A549 (cell line): Measurements from ENCODE around the gene PBX1. TPM values are rescaled to one million over a fixed set of nuclear protein-coding genes. Genes with fewer than 3 reads are reported as not detected.

Source experiments
- ATAC-seq, 2 experiments: fragments of 200-7000 bp in 1 of 2; fragments of >200 bp in 1 of 2; cut with Nextera tagmentation in 1 of 2; cut with Tn5 transposase in 1 of 2; 3 replicates each; pipeline versions ENCODE4 v1.8.0 to v1.9.1; 2018 to 2020; ENCODE audit warnings: mild to moderate bottlenecking in 1 of 2, moderate library complexity in 1 of 2
- CTCF ChIA-PET: fragments of 300-600 bp; sonication (Branson Sonifier 250); formaldehyde crosslinking; extraction: SDS; loops from one replicate; lab custom pipeline; 2021; ENCODE audit warnings: antibody characterized with exemption, inconsistent platforms; lab: Yijun Ruan, JAX
- POLR2A ChIA-PET: fragments of 350-600 bp; formaldehyde crosslinking; extraction: SDS; loops from one replicate; lab custom pipeline; 2021; ENCODE audit warnings: antibody characterized with exemption, inconsistent platforms; lab: Yijun Ruan, JAX
- DNase-seq, 2 experiments: peaks; one replicate each; pipeline versions ENCODE4 v3.0.0 to v3.0.0-alpha.2; 2011 to 2016; ENCODE audit warnings: low read depth in 1 of 2, low spot score in 1 of 2
- FAIRE-seq: peaks from 2 replicates; lab custom pipeline; 2011; peaks lifted over from hg19 to GRCh38; lab: Jason Lieb, UNC
- H3K27ac ChIP-seq, 2 experiments: fragments of >200 bp; sonication (Bioruptor Twin); formaldehyde crosslinking; 3 replicates each; pipeline ENCODE4 v1.5.1; 2016 to 2017
- H3K4me1 ChIP-seq: fragments of >200 bp; sonication (Bioruptor Twin); formaldehyde crosslinking; 3 replicates; pipeline ENCODE4 v1.6.1; 2016
- H3K4me2 ChIP-seq: fragments of >200 bp; sonication (Bioruptor Twin); formaldehyde crosslinking; 3 replicates; pipeline ENCODE4 v1.6.1; 2016
- H3K4me3 ChIP-seq: fragments of >200 bp; sonication (Bioruptor Twin); formaldehyde crosslinking; 3 replicates; pipeline ENCODE4 v1.5.1; 2016
- H3K9me3 ChIP-seq: fragments of >200 bp; sonication (Bioruptor Twin); formaldehyde crosslinking; 3 replicates; pipeline ENCODE4 v1.6.1; 2016
- CBX8 ChIP-seq: fragments of 200-600 bp; sonication (generic); IDR thresholded peaks from 2 replicates; pipeline ENCODE4 v1.6.1; 2016
- CHD4 ChIP-seq: fragments of 200-600 bp; sonication (generic); IDR thresholded peaks from 2 replicates; pipeline ENCODE4 v1.6.1; 2016; ENCODE audit warnings: antibody characterized with exemption, mild to moderate bottlenecking, borderline replicate concordance
- EHMT2 ChIP-seq: fragments of 200-600 bp; sonication (generic); IDR thresholded peaks from 2 replicates; pipeline ENCODE4 v1.6.1; 2016; ENCODE audit warnings: antibody characterized with exemption, low read depth, mild to moderate bottlenecking, moderate library complexity
- ESRRA ChIP-seq: fragments of 150-350 bp; IDR thresholded peaks from 2 replicates; pipeline ENCODE4 v1.6.1; 2014; ENCODE audit warnings: mild to moderate bottlenecking, low read length, borderline replicate concordance
- FOSB ChIP-seq: fragments of 250-450 bp; sonication (Bioruptor Pico); IDR thresholded peaks from 2 replicates; pipeline ENCODE4 v1.5.0; 2020; ENCODE audit warnings: mild to moderate bottlenecking, moderate library complexity
- GATA3 ChIP-seq: IDR thresholded peaks from 2 replicates; pipeline ENCODE4 v1.6.1; 2012; ENCODE audit warnings: borderline replicate concordance
- HDAC2 ChIP-seq: fragments of 200-600 bp; sonication (generic); IDR thresholded peaks from 2 replicates; pipeline ENCODE4 v1.6.1; 2016
- HOXA7 ChIP-seq: fragments of 250-450 bp; sonication (Bioruptor Pico); IDR thresholded peaks from 2 replicates; pipeline ENCODE4 v1.5.0; 2020; ENCODE audit warnings: mild to moderate bottlenecking, moderate library complexity
- HOXB13 ChIP-seq: fragments of 250-450 bp; sonication (Bioruptor Pico); IDR thresholded peaks from 2 replicates; pipeline ENCODE4 v1.5.0; 2020; ENCODE audit warnings: low read depth, mild to moderate bottlenecking, moderate library complexity
- MAFK ChIP-seq: fragments of 450-650 bp; IDR thresholded peaks from 2 replicates; pipeline ENCODE4 v1.6.1; 2014; ENCODE audit not compliant: partially characterized antibody
- MAZ ChIP-seq: fragments of 150-350 bp; IDR thresholded peaks from 2 replicates; pipeline ENCODE4 v1.6.1; 2014; ENCODE audit warnings: antibody characterized with exemption, low read depth, low read length, borderline replicate concordance
- MYC ChIP-seq: IDR thresholded peaks from 2 replicates; pipeline ENCODE4 v1.6.1; 2012; ENCODE audit warnings: mild to moderate bottlenecking, inconsistent platforms, low read length, improper control_type of control experiment, borderline replicate concordance
- NPAS2 ChIP-seq: fragments of 250-450 bp; sonication (Bioruptor Pico); IDR thresholded peaks from 2 replicates; pipeline ENCODE4 v1.8.0; 2022; ENCODE audit warnings: mild to moderate bottlenecking, moderate library complexity, borderline replicate concordance
- NR3C1 ChIP-seq: fragments of >200 bp; sonication (Bioruptor Twin); formaldehyde crosslinking; IDR thresholded peaks from 3 replicates; pipeline ENCODE4 v1.6.1; 2017
- POLR2AphosphoS2 ChIP-seq: conservative IDR thresholded peaks from 2 replicates; pipeline ENCODE4 v1.6.1; 2012; ENCODE audit warnings: low read length, improper control_type of control experiment, inconsistent platforms
- SREBF2 ChIP-seq: fragments of 450-650 bp; IDR thresholded peaks from 2 replicates; pipeline ENCODE4 v1.6.1; 2014; ENCODE audit warnings: mild to moderate bottlenecking, moderate library complexity
- TP53 ChIP-seq: fragments of 250-450 bp; sonication (Bioruptor Pico); IDR thresholded peaks from 2 replicates; pipeline ENCODE4 v1.5.0; 2021; ENCODE audit warnings: mild to moderate bottlenecking, moderate library complexity
- WGBS: methylation state at CpG from one replicate; pipeline ENCODE4 v1.1.6; 2017; ENCODE audit errors: missing lambda C conversion rate; 5-methylcytosine and 5-hydroxymethylcytosine counted together
- polyA plus RNA-seq, 4 experiments: library from polyadenylated mRNA; depleted of rRNA in 3 of 4; stranded (reverse); fragments of >200 nt; fragmentation: RNase III in 1 of 4; extraction: RNeasy Plus Mini Kit Qiagen cat#74134 plus additional on column Dnase treatment in 1 of 4; gene quantifications; 2 replicates in 3 of 4; 3 replicates in 1 of 4; pipeline ENCODE4 v1.2.3, GENCODE V29; 2011 to 2017
- TF ChIP-seq, protein P1 (sequence below): IDR thresholded peaks from 2 replicates; pipeline ENCODE4 v1.6.1; 2012
- TF ChIP-seq, protein P2 (sequence below): fragments of >200 bp; sonication (Bioruptor Twin); formaldehyde crosslinking; IDR thresholded peaks from 3 replicates; pipeline ENCODE4 v1.5.1; 2016
- TF ChIP-seq, protein P3 (sequence below): IDR thresholded peaks from 2 replicates; pipeline ENCODE4 v1.6.1; 2012; ENCODE audit warnings: low read depth, borderline replicate concordance
- TF ChIP-seq, protein P4 (sequence below): fragments of 150-350 bp; IDR thresholded peaks from 2 replicates; pipeline ENCODE4 v1.6.1; 2014; ENCODE audit warnings: low read depth, mild to moderate bottlenecking, low read length

PBX1 gene
- polyA plus RNA-seq, 2 of the 4 experiments (the other 2 are of a cell fraction), result 47.8 to 61.5 TPM

DNA sequence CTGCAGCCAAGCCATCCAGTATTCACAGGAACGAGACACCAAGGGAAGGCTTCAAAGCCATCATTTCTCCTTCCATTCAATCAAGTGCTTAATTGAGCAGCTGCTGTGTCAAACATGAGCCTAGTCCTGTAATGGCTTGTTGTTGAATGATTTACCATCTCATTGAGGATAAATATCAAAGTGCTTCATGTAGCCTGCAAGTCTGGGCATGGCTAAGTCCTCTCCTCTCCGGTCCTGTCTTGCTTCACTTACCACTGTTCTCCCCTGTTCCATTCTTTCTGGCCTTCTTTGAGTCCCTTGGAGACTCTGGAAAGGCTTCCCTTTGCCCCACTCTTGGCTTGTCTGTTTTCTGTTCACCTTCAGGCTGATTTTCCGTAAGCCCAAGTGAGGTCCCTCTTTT, 279.8 kb downstream of the PBX1 start:
- DNase-seq (no peak), FAIRE-seq (no peak), ATAC-seq (no peak)
- no peak overlapping the region for H3K4me3 ChIP-seq
- no peaks in the 10 kb centered on the region for H3K4me1 ChIP-seq
- CTCF ChIA-PET, result no interaction called here
- TF ChIP-seq MAZ (no peak), MYC (no peak), HOXA7 (CRISPR knock-in tag) (no peak)
- WGBS, result 66% methylated on average over 3 of the region's 3 CpGs
- no peaks in the 10 kb centered on the region for H3K9me3 ChIP-seq
- H3K4me2 ChIP-seq, result no peak overlapping the region
- POLR2A ChIA-PET, result no interaction called here
- no peak overlapping the region for H3K27ac ChIP-seq

DNA sequence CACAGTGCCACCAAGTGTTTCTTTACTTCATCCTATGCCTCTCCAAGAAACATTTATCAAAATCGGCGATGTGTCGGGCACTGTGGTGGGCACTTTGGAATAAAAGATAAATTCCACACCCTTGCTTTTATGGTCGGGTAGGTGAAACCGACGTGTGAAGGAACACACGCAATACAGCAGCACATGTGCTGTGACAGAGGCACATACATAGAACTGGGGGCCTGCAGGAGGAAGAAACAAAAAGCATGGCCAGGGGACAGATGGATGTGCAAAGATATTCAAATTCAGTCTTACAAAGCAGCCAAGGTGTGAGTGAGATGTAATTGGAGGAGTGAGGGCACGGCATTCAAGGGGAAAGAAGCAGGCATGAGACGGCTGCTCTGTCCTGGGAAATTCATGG, 282.0 kb downstream of the PBX1 start:
- no peak for FAIRE-seq
- 60% methylated on average over 9 of the region's 9 CpGs for WGBS

DNA sequence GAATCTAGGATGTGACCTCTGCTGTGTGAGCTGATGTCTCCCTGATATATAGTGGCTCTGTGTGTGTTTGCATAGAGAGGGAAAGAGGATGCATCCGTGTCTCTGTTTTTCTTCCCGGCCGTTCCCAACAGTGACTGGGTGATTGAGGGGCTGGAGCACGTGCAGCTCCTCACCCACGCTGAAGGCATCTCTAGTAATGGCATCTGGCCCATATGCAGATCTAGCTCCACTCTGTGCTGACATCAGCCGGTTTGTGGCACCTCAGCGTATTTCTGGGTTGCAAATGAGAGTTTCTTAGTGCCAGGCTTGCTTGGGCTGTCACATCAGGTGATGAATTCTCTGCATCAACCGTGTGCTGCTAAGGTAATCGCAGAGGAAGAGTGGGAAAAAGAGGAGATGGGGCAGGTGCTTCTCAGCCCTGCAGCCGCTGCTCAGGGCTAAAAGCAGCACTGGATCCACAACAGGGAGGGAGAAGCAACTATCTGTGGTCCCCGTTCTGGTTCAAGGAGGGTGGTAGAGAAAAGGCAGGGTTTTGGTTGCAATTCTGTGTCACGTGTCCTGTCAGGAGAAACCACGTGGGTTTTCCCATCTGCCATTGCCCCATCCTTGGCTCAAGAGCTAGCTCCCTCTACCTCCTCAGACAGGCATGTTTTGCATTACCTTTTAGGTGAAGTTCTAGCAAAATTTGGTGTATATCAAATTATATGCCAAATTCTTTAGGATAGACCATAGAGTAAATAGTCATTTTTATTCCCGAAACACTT, 282.9 kb downstream of the PBX1 start:
- DNase-seq (no peak), ATAC-seq (no peak), FAIRE-seq (no peak)
- POLR2A ChIA-PET, result no interaction called here
- H3K27ac ChIP-seq, result no peak overlapping the region
- WGBS, result 68% methylated on average over 14 of the region's 14 CpGs
- CTCF ChIA-PET, result interaction anchor here (0.8 kb wide), 1 partner anchor 306 kb away, joined by 4 read pairs; no protein-coding TSS in a partner anchor
- TF ChIP-seq MYC (no peak), MAFK (peak; percentile 9)
- no peak overlapping the region for H3K4me3 ChIP-seq
- no peaks in the 10 kb centered on the region for H3K9me3 ChIP-seq
- H3K4me1 ChIP-seq, result no peaks in the 10 kb centered on the region
- no peak overlapping the region for H3K4me2 ChIP-seq

More for the DNA sequence above, 282.0 kb downstream of the PBX1 start:
- Histone ChIP-seq H3K4me1 (no peaks in the 10 kb centered on the region), H3K27ac (no peak overlapping the region), H3K4me2 (no peak overlapping the region), H3K9me3 (no peaks in the 10 kb centered on the region)
- ChIA-PET CTCF (no interaction called here), POLR2A (no interaction called here)
- ATAC-seq (no peak), DNase-seq (no peak)
- TF ChIP-seq CHD4, result no peak
- no peak for TF ChIP-seq SREBF2
- TF ChIP-seq HDAC2, result no peak
- TF ChIP-seq, protein P1, sequence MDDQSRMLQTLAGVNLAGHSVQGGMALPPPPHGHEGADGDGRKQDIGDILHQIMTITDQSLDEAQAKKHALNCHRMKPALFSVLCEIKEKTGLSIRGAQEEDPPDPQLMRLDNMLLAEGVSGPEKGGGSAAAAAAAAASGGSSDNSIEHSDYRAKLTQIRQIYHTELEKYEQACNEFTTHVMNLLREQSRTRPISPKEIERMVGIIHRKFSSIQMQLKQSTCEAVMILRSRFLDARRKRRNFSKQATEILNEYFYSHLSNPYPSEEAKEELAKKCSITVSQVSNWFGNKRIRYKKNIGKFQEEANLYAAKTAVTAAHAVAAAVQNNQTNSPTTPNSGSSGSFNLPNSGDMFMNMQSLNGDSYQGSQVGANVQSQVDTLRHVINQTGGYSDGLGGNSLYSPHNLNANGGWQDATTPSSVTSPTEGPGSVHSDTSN, result no peak
- TF ChIP-seq NPAS2 (CRISPR knock-in tag), result no peak
- TF ChIP-seq ESRRA, result no peak
- TF ChIP-seq, protein P2, sequence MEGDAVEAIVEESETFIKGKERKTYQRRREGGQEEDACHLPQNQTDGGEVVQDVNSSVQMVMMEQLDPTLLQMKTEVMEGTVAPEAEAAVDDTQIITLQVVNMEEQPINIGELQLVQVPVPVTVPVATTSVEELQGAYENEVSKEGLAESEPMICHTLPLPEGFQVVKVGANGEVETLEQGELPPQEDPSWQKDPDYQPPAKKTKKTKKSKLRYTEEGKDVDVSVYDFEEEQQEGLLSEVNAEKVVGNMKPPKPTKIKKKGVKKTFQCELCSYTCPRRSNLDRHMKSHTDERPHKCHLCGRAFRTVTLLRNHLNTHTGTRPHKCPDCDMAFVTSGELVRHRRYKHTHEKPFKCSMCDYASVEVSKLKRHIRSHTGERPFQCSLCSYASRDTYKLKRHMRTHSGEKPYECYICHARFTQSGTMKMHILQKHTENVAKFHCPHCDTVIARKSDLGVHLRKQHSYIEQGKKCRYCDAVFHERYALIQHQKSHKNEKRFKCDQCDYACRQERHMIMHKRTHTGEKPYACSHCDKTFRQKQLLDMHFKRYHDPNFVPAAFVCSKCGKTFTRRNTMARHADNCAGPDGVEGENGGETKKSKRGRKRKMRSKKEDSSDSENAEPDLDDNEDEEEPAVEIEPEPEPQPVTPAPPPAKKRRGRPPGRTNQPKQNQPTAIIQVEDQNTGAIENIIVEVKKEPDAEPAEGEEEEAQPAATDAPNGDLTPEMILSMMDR, result no peak
- TF ChIP-seq HOXB13 (CRISPR knock-in tag), result no peak
- TF ChIP-seq, all 56 proteins: peak for 0
- H3K4me3 ChIP-seq, result no peak overlapping the region

DNA sequence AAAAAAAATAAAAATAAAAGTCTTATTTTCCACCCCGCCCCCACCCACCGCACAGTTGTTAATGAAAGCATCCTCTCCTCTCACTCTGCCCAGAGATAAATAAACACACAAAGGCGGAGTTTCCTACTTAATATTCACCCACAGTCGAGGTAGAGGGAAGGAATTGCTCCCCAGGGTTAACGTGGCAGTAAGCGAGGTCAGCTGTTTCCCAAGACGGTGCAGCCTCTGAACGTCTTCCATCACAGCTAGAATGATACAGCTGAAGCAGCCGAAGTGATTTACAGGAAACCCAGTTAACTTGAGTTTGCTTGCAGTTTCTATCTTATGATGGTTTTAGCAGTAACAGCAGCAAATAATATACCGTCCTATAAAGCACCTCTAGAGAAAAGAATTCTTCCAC, 283.9 kb downstream of the PBX1 start:
- 71% methylated on average over 10 of the region's 10 CpGs for WGBS

More for the DNA sequence above, 283.9 kb downstream of the PBX1 start:
- no peaks in the 10 kb centered on the region for H3K4me1 ChIP-seq
- H3K9me3 ChIP-seq, result no peaks in the 10 kb centered on the region
- no peak for FAIRE-seq
- no peak for DNase-seq
- no peak overlapping the region for H3K27ac ChIP-seq
- no peak for ATAC-seq
- H3K4me3 ChIP-seq, result no peak overlapping the region
- CTCF ChIA-PET, result no interaction called here
- TF ChIP-seq FOSB (CRISPR knock-in tag) (no peak), TP53 (CRISPR knock-in tag) (no peak), CBX8 (no peak), POLR2AphosphoS2 (no peak), EHMT2 (no peak), NR3C1 (no peak), GATA3 (no peak)
- TF ChIP-seq, protein P3, sequence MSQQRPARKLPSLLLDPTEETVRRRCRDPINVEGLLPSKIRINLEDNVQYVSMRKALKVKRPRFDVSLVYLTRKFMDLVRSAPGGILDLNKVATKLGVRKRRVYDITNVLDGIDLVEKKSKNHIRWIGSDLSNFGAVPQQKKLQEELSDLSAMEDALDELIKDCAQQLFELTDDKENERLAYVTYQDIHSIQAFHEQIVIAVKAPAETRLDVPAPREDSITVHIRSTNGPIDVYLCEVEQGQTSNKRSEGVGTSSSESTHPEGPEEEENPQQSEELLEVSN, result no peak
- TF ChIP-seq, protein P4, sequence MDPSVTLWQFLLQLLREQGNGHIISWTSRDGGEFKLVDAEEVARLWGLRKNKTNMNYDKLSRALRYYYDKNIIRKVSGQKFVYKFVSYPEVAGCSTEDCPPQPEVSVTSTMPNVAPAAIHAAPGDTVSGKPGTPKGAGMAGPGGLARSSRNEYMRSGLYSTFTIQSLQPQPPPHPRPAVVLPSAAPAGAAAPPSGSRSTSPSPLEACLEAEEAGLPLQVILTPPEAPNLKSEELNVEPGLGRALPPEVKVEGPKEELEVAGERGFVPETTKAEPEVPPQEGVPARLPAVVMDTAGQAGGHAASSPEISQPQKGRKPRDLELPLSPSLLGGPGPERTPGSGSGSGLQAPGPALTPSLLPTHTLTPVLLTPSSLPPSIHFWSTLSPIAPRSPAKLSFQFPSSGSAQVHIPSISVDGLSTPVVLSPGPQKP, result no peak
- TF ChIP-seq, all 56 proteins: peak for 0
- POLR2A ChIA-PET, result no interaction called here
- no peak overlapping the region for H3K4me2 ChIP-seq
